ENCODE data around the gene GEMIN5. TPM values are rescaled to one million over a fixed set of nuclear protein-coding genes. Genes with fewer than 3 reads are reported as not detected.

Gene GEMIN5
- total RNA-seq, 1 donor = 23.3 TPM

- no peak for TF ChIP-seq CTCF (IDR thresholded peaks at IDR 0.05; ENCODE audit: insufficient read depth, low read depth, low read length)
- H3K4me3 ChIP-seq (ENCODE audit: low read depth, low read length) = no peak overlapping the region
- no peak for DNase-seq (ENCODE audit: low read depth)
Measured at GRCh38 chr5:154966081-154966841, 28.2 kb upstream of the GEMIN5 start.

- DNase-seq (ENCODE audit: low read depth) = peak; percentile 13
- no peak overlapping the region for H3K4me3 ChIP-seq (ENCODE audit: low read depth, low read length)
- no peak for TF ChIP-seq CTCF (IDR thresholded peaks at IDR 0.05; ENCODE audit: insufficient read depth, low read depth, low read length)
Measured at GRCh38 chr5:154962494-154962893, 24.5 kb upstream of the GEMIN5 start.

DNA sequence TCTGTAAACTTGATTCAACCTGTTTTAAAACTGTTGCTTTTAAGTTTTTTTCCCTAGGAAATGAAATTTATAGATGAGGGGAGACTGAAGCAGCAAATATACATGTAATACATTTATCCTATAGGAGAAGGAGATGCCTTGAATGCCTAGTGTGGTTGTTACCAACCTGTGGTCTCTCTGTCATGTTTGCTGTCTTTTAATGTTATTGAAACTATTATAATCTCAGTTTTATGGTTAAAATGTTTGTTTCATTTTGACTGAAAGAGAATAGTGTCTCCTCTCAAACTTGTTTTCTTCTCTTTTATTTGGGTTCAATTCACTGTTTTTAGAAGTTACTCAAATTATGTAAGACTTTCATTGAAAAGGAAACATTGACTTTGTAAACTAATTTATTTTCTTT, 18.7 kb upstream of the GEMIN5 start:
- TF ChIP-seq CTCF (IDR thresholded peaks at IDR 0.05; ENCODE audit: insufficient read depth, low read depth, low read length) = no peak
- no peak for DNase-seq (ENCODE audit: low read depth)
- no peak overlapping the region for H3K4me3 ChIP-seq (ENCODE audit: low read depth, low read length)

GRCh38 chr5:154949781-154950180, 11.8 kb upstream of the GEMIN5 start:
- H3K4me3 ChIP-seq (ENCODE audit: low read depth, low read length) = no peak overlapping the region
- DNase-seq (ENCODE audit: low read depth) = no peak
- TF ChIP-seq CTCF (IDR thresholded peaks at IDR 0.05; ENCODE audit: insufficient read depth, low read depth, low read length) = no peak

DNA sequence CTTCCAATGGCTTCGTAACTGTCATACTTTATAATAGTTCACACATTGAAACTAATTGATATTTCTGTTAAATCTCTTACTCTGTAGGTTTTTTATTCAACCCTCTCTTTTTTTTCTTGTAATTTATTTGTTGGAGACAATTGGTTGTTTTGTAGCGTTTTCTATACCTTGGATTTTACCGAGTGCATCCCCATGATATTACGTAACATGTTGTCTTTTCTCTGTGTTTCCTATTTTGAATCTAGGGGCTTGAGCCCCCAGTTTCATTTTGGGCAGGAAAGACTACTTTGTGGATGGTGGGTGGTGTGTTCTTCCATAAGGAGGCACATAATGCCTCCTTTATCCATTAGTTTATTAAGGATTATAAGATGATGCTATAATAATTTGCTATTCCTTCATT, 10.3 kb upstream of the GEMIN5 start:
- no peak overlapping the region for H3K4me3 ChIP-seq (ENCODE audit: low read depth, low read length)
- DNase-seq (ENCODE audit: low read depth) = no peak
- TF ChIP-seq CTCF (IDR thresholded peaks at IDR 0.05; ENCODE audit: insufficient read depth, low read depth, low read length) = no peak

- no peak for TF ChIP-seq CTCF (IDR thresholded peaks at IDR 0.05; ENCODE audit: insufficient read depth, low read depth, low read length)
- H3K4me3 ChIP-seq (ENCODE audit: low read depth, low read length) = no peak overlapping the region
- no peak for DNase-seq (ENCODE audit: low read depth)
Measured at GRCh38 chr5:154947778-154948177, 9.8 kb upstream of the GEMIN5 start.

Measured in fibroblast of villous mesenchyme (primary cell).